Measurements from ENCODE around the gene NAA10.

NAA10 gene

GRCh38 chrX:153929576-153929975 lies 5.3 kb downstream of the NAA10 start:
- no peak for DNase-seq (ENCODE audit: low spot score)

- peak; percentile 23 for DNase-seq (ENCODE audit: low spot score)
Observed at GRCh38 chrX:153928846-153929245, 6.0 kb downstream of the NAA10 start.

GRCh38 chrX:153927922-153928760 lies 6.7 kb downstream of the NAA10 start:
- DNase-seq (ENCODE audit: low spot score): peak; percentile 94

GRCh38 chrX:153927672-153927921 lies 7.2 kb downstream of the NAA10 start:
- peak; percentile 60 for DNase-seq (ENCODE audit: low spot score)

- DNase-seq (ENCODE audit: low spot score): peak; percentile 92
Observed at GRCh38 chrX:153926858-153927671, 7.8 kb downstream of the NAA10 start.

- DNase-seq (ENCODE audit: low spot score): no peak
Observed at GRCh38 chrX:153926552-153926857, 8.3 kb downstream of the NAA10 start.

- peak; percentile 55 for DNase-seq (ENCODE audit: low spot score)
Observed at GRCh38 chrX:153925739-153926551, 8.9 kb downstream of the NAA10 start, which contains the start of gene ARHGAP4. Gene ARHGAP4, minus strand, starts transcription at chrX:153926264. Its CDS starts 62 bp downstream, at chrX:153926202.

GRCh38 chrX:153925387-153925738 lies 9.5 kb downstream of the NAA10 start:
- DNase-seq (ENCODE audit: low spot score): peak; percentile 85

- peak; percentile 62 for DNase-seq (ENCODE audit: low spot score)
Observed at GRCh38 chrX:153924149-153924861, 10.5 kb downstream of the NAA10 start.

- DNase-seq (ENCODE audit: low spot score): no peak
Observed at GRCh38 chrX:153922932-153923857, 11.6 kb downstream of the NAA10 start.

GRCh38 chrX:153921511-153922446 lies 13.1 kb downstream of the NAA10 start:
- no peak for DNase-seq (ENCODE audit: low spot score)

GRCh38 chrX:153921070-153921469 lies 13.8 kb downstream of the NAA10 start:
- no peak for DNase-seq (ENCODE audit: low spot score)

GRCh38 chrX:153920546-153920945 lies 14.3 kb downstream of the NAA10 start:
- no peak for DNase-seq (ENCODE audit: low spot score)

- DNase-seq (ENCODE audit: low spot score): no peak
Observed at GRCh38 chrX:153919281-153919680, 15.6 kb downstream of the NAA10 start.

- DNase-seq (ENCODE audit: low spot score): no peak
Observed at GRCh38 chrX:153917869-153918268, 17.0 kb downstream of the NAA10 start.

GRCh38 chrX:153913701-153914100 lies 21.1 kb downstream of the NAA10 start:
- no peak for DNase-seq (ENCODE audit: low spot score)

GRCh38 chrX:153913211-153913610 lies 21.6 kb downstream of the NAA10 start:
- DNase-seq (ENCODE audit: low spot score): no peak

- DNase-seq (ENCODE audit: low spot score): no peak
Observed at GRCh38 chrX:153911798-153912197, 23.0 kb downstream of the NAA10 start.

- no peak for DNase-seq (ENCODE audit: low spot score)
Observed at GRCh38 chrX:153910446-153910845, 24.4 kb downstream of the NAA10 start.

GRCh38 chrX:153909980-153910360 lies 24.9 kb downstream of the NAA10 start:
- no peak for DNase-seq (ENCODE audit: low spot score)

Measured in NAMALWA (cell line).